Mesendoderm (in vitro differentiated cells): ENCODE data around the gene MBNL3.

Source experiments
- DNase-seq: peaks from one replicate; pipeline ENCODE4 v3.0.0; 2013
- H2AK5ac ChIP-seq: 2 replicates; pipeline ENCODE4 v1.6.1; 2013; ENCODE audit warnings: low read length, inconsistent platforms
- H2BK120ac ChIP-seq: 2 replicates; pipeline ENCODE4 v1.6.1; 2013; ENCODE audit warnings: low read depth, mild to moderate bottlenecking, low read length, moderate library complexity, mixed read lengths
- H2BK15ac ChIP-seq: replicated peaks from 2 replicates; pipeline ENCODE4 v1.6.1; 2013; ENCODE audit warnings: low read depth, mild to moderate bottlenecking, moderate library complexity
- H2BK5ac ChIP-seq: 2 replicates; pipeline ENCODE4 v1.6.1; 2013; ENCODE audit warnings: low read length, inconsistent platforms
- H3K18ac ChIP-seq: 2 replicates; pipeline ENCODE4 v1.6.1; 2013; ENCODE audit warnings: mild to moderate bottlenecking, low read length, mixed read lengths
- H3K23ac ChIP-seq: one replicate; pipeline ENCODE4 v1.6.1; 2013; ENCODE audit warnings: low read length
- H3K27ac ChIP-seq: 2 replicates; pipeline ENCODE4 v1.5.1; 2013; ENCODE audit warnings: low read depth, mild to moderate bottlenecking, inconsistent platforms, low read length, moderate library complexity
- H3K27me3 ChIP-seq: 2 replicates; pipeline ENCODE4 v1.6.1; 2013; ENCODE audit warnings: low read length, control low read depth, mild to moderate bottlenecking, inconsistent platforms; ENCODE audit not compliant: insufficient read depth, poor library complexity
- H3K36me3 ChIP-seq: 2 replicates; pipeline ENCODE4 v1.6.1; 2013; ENCODE audit warnings: low read length, inconsistent platforms; ENCODE audit not compliant: control insufficient read depth, insufficient read depth
- H3K4ac ChIP-seq: one replicate; pipeline ENCODE4 v1.6.1; 2013; ENCODE audit warnings: low read depth, mild to moderate bottlenecking, low read length, moderate library complexity
- H3K4me1 ChIP-seq: 2 replicates; pipeline ENCODE4 v1.6.1; 2013; ENCODE audit warnings: low read depth, low read length, inconsistent platforms; ENCODE audit not compliant: control insufficient read depth
- H3K4me2 ChIP-seq: 2 replicates; pipeline ENCODE4 v1.6.1; 2013; ENCODE audit warnings: low read length
- H3K4me3 ChIP-seq: 2 replicates; pipeline ENCODE4 v1.5.1; 2013; ENCODE audit warnings: mild to moderate bottlenecking, low read length
- H3K56ac ChIP-seq: one replicate; pipeline ENCODE4 v1.6.1; 2013; ENCODE audit warnings: low read length
- H3K79me1 ChIP-seq: 2 replicates; pipeline ENCODE4 v1.6.1; 2013; ENCODE audit warnings: low read length, inconsistent platforms
- H3K79me2 ChIP-seq: 2 replicates; pipeline ENCODE4 v1.6.1; 2013; ENCODE audit warnings: mild to moderate bottlenecking, low read length; ENCODE audit not compliant: control insufficient read depth, insufficient read depth
- H3K9ac ChIP-seq: 2 replicates; pipeline ENCODE4 v1.6.1; 2013; ENCODE audit warnings: low read length, inconsistent platforms
- H4K5ac ChIP-seq: one replicate; pipeline ENCODE4 v1.6.1; 2013; ENCODE audit warnings: low read length
- H4K8ac ChIP-seq: one replicate; pipeline ENCODE4 v1.6.1; 2013; ENCODE audit warnings: low read depth, mild to moderate bottlenecking, control low read depth, low read length, moderate library complexity
- WGBS: extraction: QIAGEN DNeasy Blood & Tissue Kit; methylation state at CpG from one replicate; pipeline ENCODE4 v1.1.7; 2013; ENCODE audit warnings: low lambda C conversion rate, missing lambda C conversion rate; ENCODE audit not compliant: insufficient coverage; ENCODE audit errors: extremely low coverage; 5-methylcytosine and 5-hydroxymethylcytosine counted together

MBNL3 gene

GRCh38 chrX:132493095-132493494 is 4.3 kb upstream of the MBNL3 start:
- no peak overlapping the region for H3K56ac ChIP-seq
- H3K4ac ChIP-seq, result no peak overlapping the region
- no peak overlapping the region for H3K23ac ChIP-seq
- no peak overlapping the region for H2BK15ac ChIP-seq
- H4K8ac ChIP-seq, result no peak overlapping the region
- no peak overlapping the region for H4K5ac ChIP-seq
- DNase-seq, result no peak
- H3K79me2 ChIP-seq, result no peaks in the 10 kb centered on the region
- no peaks in the 10 kb centered on the region for H3K4me1 ChIP-seq
- no peak overlapping the region for H3K4me2 ChIP-seq
- H3K79me1 ChIP-seq, result no peaks in the 10 kb centered on the region
- H2BK120ac ChIP-seq, result no peak overlapping the region
- H3K9ac ChIP-seq, result no peak overlapping the region
- no peak overlapping the region for H3K27ac ChIP-seq
- H3K36me3 ChIP-seq, result no peaks in the 10 kb centered on the region
- no CpG with 5 or more reads among the region's 1 CpG for WGBS
- H3K27me3 ChIP-seq, result no peaks in the 10 kb centered on the region
- H3K4me3 ChIP-seq, result no peak overlapping the region
- no peak overlapping the region for H2AK5ac ChIP-seq
- H2BK5ac ChIP-seq, result no peak overlapping the region
- H3K18ac ChIP-seq, result no peak overlapping the region

- Histone ChIP-seq H3K79me1 (no peaks in the 10 kb centered on the region), H3K27me3 (no peaks in the 10 kb centered on the region), H3K79me2 (no peaks in the 10 kb centered on the region), H2BK15ac (no peak overlapping the region), H3K56ac (no peak overlapping the region), H3K27ac (no peak overlapping the region), H3K18ac (no peak overlapping the region), H4K5ac (no peak overlapping the region), H3K23ac (no peak overlapping the region), H3K4me1 (no peaks in the 10 kb centered on the region), H2AK5ac (no peak overlapping the region), H3K4me2 (no peak overlapping the region), H3K4ac (no peak overlapping the region), H3K36me3 (no peaks in the 10 kb centered on the region), H3K9ac (no peak overlapping the region), H4K8ac (no peak overlapping the region), H2BK5ac (no peak overlapping the region), H2BK120ac (no peak overlapping the region), H3K4me3 (no peak overlapping the region)
- WGBS, result no CpG with 5 or more reads among the region's 3 CpGs
- DNase-seq, result peak; percentile 26
Measured at GRCh38 chrX:132491191-132491590, 2.4 kb upstream of the MBNL3 start.

DNA sequence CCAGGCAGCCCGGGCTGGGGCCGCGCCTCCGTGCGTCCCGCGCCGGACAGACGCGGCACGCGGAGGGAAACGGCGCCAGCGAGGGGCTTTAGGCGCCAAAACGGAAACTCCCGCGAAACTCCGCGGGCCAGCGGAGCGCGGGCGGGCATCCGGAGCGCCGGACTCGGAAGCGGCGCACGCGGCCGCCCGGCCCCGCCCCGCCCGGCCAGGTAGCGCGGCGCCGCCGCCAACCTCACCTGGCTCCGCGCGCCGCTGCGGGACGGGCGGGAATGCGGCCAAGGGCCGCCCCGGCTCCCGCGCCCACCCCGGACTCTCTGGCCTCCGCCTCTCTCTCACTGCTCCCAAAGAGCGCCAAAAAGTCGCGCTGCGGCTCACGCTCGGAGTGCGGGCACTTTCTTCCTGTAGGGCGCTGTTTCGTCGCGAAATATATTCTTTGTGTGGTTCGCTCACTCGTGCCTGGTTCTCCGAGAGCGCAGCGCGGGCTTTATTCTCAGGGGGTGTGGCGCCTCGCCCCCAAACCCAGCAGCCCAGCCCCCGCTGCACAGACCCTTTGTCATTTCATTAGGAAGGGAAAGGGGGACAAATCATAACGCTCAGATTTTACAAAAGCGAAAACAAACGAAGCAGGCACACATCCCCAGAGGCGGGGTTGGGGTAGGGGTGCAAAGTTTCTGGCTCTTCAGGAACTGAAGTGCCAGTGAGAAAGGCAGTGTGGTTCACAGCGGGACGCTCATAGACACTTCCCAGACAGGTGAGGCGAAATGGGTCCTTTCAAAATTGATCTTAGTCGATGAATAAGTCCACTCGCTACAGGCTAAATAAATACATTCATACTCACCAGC is 961 bp upstream of the MBNL3 start:
- Histone ChIP-seq H2BK120ac (no peak overlapping the region), H4K5ac (no peak overlapping the region), H2BK15ac (no peak overlapping the region), H3K56ac (peak overlapping the region; percentile 80), H3K4me3 (peak overlapping the region; percentile 46), H3K18ac (peak overlapping the region; percentile 97), H3K23ac (no peak overlapping the region), H3K4ac (peak overlapping the region; percentile 75), H3K36me3 (no peaks in the 10 kb centered on the region), H3K79me1 (no peaks in the 10 kb centered on the region), H3K9ac (peak overlapping the region; percentile 68), H3K27me3 (no peaks in the 10 kb centered on the region), H3K4me2 (peak overlapping the region; percentile 47), H3K27ac (no peak overlapping the region), H2BK5ac (no peak overlapping the region), H3K4me1 (no peaks in the 10 kb centered on the region), H4K8ac (no peak overlapping the region), H3K79me2 (no peaks in the 10 kb centered on the region), H2AK5ac (no peak overlapping the region)
- no CpG with 5 or more reads among the region's 86 CpGs for WGBS
- peak; percentile 41 for DNase-seq

GRCh38 chrX:132488180-132488705 is 595 bp downstream of the MBNL3 start:
- Histone ChIP-seq H3K79me2 (no peaks in the 10 kb centered on the region), H3K23ac (no peak overlapping the region), H3K36me3 (no peaks in the 10 kb centered on the region), H3K79me1 (no peaks in the 10 kb centered on the region), H3K4me1 (no peaks in the 10 kb centered on the region), H2BK5ac (no peak overlapping the region), H3K4me3 (no peak overlapping the region), H2AK5ac (no peak overlapping the region), H4K5ac (no peak overlapping the region), H3K56ac (peak overlapping the region; percentile 80), H4K8ac (no peak overlapping the region), H2BK120ac (no peak overlapping the region), H3K4ac (no peak overlapping the region), H3K4me2 (peak overlapping the region; percentile 40), H2BK15ac (no peak overlapping the region), H3K27ac (no peak overlapping the region), H3K27me3 (no peaks in the 10 kb centered on the region), H3K9ac (peak overlapping the region; percentile 68), H3K18ac (no peak overlapping the region)
- no CpG with 5 or more reads among the region's 8 CpGs for WGBS
- peak; percentile 26 for DNase-seq

DNA sequence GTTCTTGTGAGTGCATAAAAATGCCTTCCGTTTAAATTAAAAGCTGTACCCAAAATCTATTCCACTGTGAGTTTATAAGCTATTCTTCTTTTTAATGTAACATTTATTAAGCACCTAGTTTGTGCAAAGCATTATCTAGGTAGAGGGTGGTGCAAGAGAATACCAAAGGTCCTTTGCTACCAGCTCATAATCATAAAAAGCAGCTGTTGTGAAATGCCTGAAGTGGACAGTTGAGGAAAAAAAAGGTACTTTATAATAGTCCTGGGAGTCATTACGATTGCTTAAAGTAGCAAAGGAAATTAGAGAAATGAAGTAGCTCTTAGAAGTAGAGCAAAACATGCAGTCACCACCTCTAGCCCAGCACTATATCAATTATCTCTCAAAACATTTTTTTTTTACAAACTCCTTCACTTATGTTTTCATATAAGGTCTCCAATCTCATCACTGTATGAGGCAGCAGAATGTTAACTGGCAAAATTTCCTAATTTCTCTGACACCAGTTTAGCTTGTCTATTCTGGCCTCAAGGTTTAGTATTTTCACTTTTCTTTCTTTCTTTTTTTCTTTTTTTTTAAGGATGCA is 2.1 kb downstream of the MBNL3 start:
- Histone ChIP-seq H3K4ac (no peak overlapping the region), H3K56ac (no peak overlapping the region), H4K8ac (no peak overlapping the region), H3K27me3 (no peaks in the 10 kb centered on the region), H3K79me1 (no peaks in the 10 kb centered on the region), H3K79me2 (no peaks in the 10 kb centered on the region), H4K5ac (no peak overlapping the region), H3K9ac (no peak overlapping the region), H2AK5ac (no peak overlapping the region), H3K27ac (no peak overlapping the region), H3K4me1 (no peaks in the 10 kb centered on the region), H3K36me3 (no peaks in the 10 kb centered on the region), H3K4me3 (no peak overlapping the region), H3K23ac (no peak overlapping the region), H3K4me2 (no peak overlapping the region), H2BK5ac (no peak overlapping the region), H2BK15ac (no peak overlapping the region), H3K18ac (no peak overlapping the region), H2BK120ac (no peak overlapping the region)
- WGBS, result no CpG with 5 or more reads among the region's 2 CpGs
- no peak for DNase-seq
